ENCODE measurements around the gene CHMP5. TPM values are rescaled to one million over a fixed set of nuclear protein-coding genes. Genes with fewer than 3 reads are reported as not detected.

Gene CHMP5
- total and polyA plus RNA-seq, 10 of the 15 experiments (the other 5 are each of a cell fraction or from before 2014, with no cell fraction given) = 40.3 to 179 (median 78.6) TPM

- TF ChIP-seq, protein P1, sequence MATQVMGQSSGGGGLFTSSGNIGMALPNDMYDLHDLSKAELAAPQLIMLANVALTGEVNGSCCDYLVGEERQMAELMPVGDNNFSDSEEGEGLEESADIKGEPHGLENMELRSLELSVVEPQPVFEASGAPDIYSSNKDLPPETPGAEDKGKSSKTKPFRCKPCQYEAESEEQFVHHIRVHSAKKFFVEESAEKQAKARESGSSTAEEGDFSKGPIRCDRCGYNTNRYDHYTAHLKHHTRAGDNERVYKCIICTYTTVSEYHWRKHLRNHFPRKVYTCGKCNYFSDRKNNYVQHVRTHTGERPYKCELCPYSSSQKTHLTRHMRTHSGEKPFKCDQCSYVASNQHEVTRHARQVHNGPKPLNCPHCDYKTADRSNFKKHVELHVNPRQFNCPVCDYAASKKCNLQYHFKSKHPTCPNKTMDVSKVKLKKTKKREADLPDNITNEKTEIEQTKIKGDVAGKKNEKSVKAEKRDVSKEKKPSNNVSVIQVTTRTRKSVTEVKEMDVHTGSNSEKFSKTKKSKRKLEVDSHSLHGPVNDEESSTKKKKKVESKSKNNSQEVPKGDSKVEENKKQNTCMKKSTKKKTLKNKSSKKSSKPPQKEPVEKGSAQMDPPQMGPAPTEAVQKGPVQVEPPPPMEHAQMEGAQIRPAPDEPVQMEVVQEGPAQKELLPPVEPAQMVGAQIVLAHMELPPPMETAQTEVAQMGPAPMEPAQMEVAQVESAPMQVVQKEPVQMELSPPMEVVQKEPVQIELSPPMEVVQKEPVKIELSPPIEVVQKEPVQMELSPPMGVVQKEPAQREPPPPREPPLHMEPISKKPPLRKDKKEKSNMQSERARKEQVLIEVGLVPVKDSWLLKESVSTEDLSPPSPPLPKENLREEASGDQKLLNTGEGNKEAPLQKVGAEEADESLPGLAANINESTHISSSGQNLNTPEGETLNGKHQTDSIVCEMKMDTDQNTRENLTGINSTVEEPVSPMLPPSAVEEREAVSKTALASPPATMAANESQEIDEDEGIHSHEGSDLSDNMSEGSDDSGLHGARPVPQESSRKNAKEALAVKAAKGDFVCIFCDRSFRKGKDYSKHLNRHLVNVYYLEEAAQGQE (IDR thresholded peaks at IDR 0.05; ENCODE audit: low read depth, low read length) = no peak
- no peak for TF ChIP-seq ELK1 (IDR thresholded peaks at IDR 0.05; ENCODE audit: low read depth, low read length)
Measured at GRCh38 chr9:33288235-33288634, 23.4 kb downstream of the CHMP5 start (continued).

DNA sequence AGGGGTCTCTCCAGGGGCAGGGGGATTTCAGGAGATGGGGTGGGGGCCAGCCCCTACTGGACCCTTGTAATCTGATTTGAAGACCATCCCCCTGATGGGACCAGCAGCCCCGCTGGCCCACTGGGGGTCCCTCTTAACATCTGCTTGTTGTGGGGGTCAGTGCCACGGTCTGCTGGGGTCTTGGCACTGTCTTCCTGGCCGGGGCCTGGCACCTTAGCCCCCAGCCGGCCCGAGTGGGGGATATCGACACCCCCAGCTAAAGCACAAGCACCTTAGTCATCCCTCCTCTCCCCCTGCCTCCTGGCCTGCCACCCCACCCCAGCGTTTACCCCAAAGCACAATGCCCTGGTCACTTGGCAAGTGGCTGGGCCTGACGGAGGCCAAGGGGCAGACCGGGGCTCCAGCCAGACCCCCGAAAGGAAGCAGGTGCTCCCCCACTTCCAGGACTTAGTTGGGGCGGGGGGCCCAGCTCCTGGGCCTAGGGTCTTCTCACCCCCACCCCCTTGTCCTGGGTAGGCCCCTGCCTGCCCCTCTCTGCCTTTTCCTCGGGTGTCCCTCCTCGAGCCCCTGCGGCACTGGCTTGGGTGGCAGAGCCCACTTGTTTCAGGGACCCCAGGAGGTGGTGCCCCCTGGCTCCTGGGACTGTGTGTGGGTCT, 24.1 kb downstream of the CHMP5 start:
- BruUV-seq (replicated peaks) = no TSS peak
- H3K36me3 ChIP-seq (ENCODE audit: control insufficient read depth in 2 of 2, insufficient read depth in 2 of 2, low read length in 1 of 2) = peaks cover 0 to 5% of the 10 kb centered on the region in 2 experiments; a peak in 1 of 4 replicates
- peak overlapping the region; percentile 100 for H3K27ac ChIP-seq (ENCODE audit: control insufficient read depth, insufficient read depth)
- intact Hi-C loops (cut with micrococcal nuclease; ENCODE audit: unreplicated experiment) = loop anchor here (10.0 kb wide), 1 partner anchor 166 kb away; no protein-coding TSS in a partner anchor
- no peaks in the 10 kb centered on the region for H3K27me3 ChIP-seq (replicated peaks in 1 of 2; ENCODE audit: control insufficient read depth in 2 of 2, insufficient read depth in 2 of 2, low read length in 1 of 2)
- ChIA-PET SMC1A (ENCODE audit: uncharacterized antibody, unreplicated experiment) (no interaction called here), RAD21 (ENCODE audit: unreplicated experiment) (interaction anchor here (1.7 kb wide), 1 partner anchor 164 kb away, joined by 5 read pairs; no protein-coding TSS in a partner anchor), POLR2A (interaction anchor here (1.1 to 1.5 kb wide), 2 partner anchors 23 to 62 kb away, joined by 5 to 10 read pairs; no protein-coding TSS in a partner anchor), CTCF (interaction anchor here (1.7 to 3.5 kb wide), 2 partner anchors 30 to 164 kb away, joined by 4 to 27 read pairs; no protein-coding TSS in a partner anchor)
- no peak for FAIRE-seq
- ATAC-seq = no peak
- peaks cover 37% of the 10 kb centered on the region for H3K79me2 ChIP-seq (ENCODE audit: control insufficient read depth, insufficient read depth, low read length)
- H2AFZ ChIP-seq (ENCODE audit: control insufficient read depth, low read depth, low read length) = no peak overlapping the region
- in situ Hi-C loops (cut with MboI) = no loop called here
- no peak for DNase-seq (ENCODE audit: low read depth, low spot score)
- no peaks in the 10 kb centered on the region for H4K20me1 ChIP-seq (ENCODE audit: control insufficient read depth, insufficient read depth)
- WGBS (ENCODE audit: insufficient coverage, insufficient replicate concordance, low lambda C conversion rate, missing lambda C conversion rate) = 87% methylated on average over 10 of the region's 14 CpGs
- peak overlapping the region; percentile 99; the same call in 1 of the 2 replicates for H3K9ac ChIP-seq (ENCODE audit: control insufficient read depth, insufficient read depth, low read length)
- no peaks in the 10 kb centered on the region for H3K9me3 ChIP-seq (replicated peaks; ENCODE audit: control insufficient read depth, insufficient read depth, low read length)
- H3K4me2 ChIP-seq (ENCODE audit: control insufficient read depth, insufficient read depth) = peak overlapping the region; percentile 87; the same call in 1 of the 2 replicates
- H3K4me1 ChIP-seq (ENCODE audit: control insufficient read depth, insufficient read depth, low read length) = peaks cover 5% of the 10 kb centered on the region
- H3K4me3 ChIP-seq = no peak overlapping the region
- TF ChIP-seq CBFB (IDR thresholded peaks at IDR 0.05; ENCODE audit: low read depth) (no peak), RAD21 (IDR thresholded peaks at IDR 0.05; ENCODE audit: insufficient read depth, low read depth, low read length) (no peak)
- TF ChIP-seq, protein P2, sequence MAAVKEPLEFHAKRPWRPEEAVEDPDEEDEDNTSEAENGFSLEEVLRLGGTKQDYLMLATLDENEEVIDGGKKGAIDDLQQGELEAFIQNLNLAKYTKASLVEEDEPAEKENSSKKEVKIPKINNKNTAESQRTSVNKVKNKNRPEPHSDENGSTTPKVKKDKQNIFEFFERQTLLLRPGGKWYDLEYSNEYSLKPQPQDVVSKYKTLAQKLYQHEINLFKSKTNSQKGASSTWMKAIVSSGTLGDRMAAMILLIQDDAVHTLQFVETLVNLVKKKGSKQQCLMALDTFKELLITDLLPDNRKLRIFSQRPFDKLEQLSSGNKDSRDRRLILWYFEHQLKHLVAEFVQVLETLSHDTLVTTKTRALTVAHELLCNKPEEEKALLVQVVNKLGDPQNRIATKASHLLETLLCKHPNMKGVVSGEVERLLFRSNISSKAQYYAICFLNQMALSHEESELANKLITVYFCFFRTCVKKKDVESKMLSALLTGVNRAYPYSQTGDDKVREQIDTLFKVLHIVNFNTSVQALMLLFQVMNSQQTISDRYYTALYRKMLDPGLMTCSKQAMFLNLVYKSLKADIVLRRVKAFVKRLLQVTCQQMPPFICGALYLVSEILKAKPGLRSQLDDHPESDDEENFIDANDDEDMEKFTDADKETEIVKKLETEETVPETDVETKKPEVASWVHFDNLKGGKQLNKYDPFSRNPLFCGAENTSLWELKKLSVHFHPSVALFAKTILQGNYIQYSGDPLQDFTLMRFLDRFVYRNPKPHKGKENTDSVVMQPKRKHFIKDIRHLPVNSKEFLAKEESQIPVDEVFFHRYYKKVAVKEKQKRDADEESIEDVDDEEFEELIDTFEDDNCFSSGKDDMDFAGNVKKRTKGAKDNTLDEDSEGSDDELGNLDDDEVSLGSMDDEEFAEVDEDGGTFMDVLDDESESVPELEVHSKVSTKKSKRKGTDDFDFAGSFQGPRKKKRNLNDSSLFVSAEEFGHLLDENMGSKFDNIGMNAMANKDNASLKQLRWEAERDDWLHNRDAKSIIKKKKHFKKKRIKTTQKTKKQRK (IDR thresholded peaks at IDR 0.05; ENCODE audit: low read depth, low read length) = no peak
- TF ChIP-seq, protein P3, sequence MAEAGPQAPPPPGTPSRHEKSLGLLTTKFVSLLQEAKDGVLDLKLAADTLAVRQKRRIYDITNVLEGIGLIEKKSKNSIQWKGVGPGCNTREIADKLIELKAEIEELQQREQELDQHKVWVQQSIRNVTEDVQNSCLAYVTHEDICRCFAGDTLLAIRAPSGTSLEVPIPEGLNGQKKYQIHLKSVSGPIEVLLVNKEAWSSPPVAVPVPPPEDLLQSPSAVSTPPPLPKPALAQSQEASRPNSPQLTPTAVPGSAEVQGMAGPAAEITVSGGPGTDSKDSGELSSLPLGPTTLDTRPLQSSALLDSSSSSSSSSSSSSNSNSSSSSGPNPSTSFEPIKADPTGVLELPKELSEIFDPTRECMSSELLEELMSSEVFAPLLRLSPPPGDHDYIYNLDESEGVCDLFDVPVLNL (IDR thresholded peaks at IDR 0.05; ENCODE audit: low read depth, low read length) = no peak
